GM19193 (cell line): ENCODE data around the gene SH3BGR.
A peak's percentile ranks its signal among the peaks of the same experiment; 100 is the strongest.

Experiments
- POLR2A ChIP-seq: IDR thresholded peaks from 4 replicates; pipeline ENCODE4 v1.6.1; 2011; ENCODE audit not compliant: insufficient read depth, insufficient read length; ENCODE audit errors: extremely low read depth

SH3BGR gene

GRCh38 chr21:39451332-39452206 lies at the start of gene SH3BGR:
SH3BGR (plus strand) TSS chr21:39451970; CDS start chr21:39452097, 127 bp downstream.
- no peak for TF ChIP-seq POLR2A

GRCh38 chr21:39406065-39406464 lies 45.7 kb upstream of the SH3BGR start:
- no peak for TF ChIP-seq POLR2A

- no peak for TF ChIP-seq POLR2A
Measured at GRCh38 chr21:39422527-39423241, 29.1 kb upstream of the SH3BGR start.

DNA sequence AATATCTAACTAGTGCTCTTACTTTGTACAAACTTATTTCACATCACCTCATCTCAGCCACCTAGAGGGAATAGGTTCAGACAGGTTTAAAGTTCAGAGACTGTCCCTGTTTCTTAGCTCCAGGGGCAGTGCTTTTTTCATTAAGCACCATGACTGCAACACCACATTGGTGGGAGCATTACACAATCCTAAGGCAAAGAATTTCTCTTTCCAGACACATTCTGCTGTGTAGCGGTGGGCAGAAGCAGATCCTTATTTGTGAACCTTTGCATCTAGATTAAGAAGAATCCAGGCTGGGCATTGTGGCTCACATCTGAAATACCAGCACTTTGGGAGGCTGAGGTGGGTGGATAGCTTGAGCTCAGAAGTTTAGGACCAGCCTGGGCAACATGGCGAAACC lies 22.3 kb upstream of the SH3BGR start:
- no peak for TF ChIP-seq POLR2A

GRCh38 chr21:39430016-39430415 lies 21.8 kb upstream of the SH3BGR start:
- TF ChIP-seq POLR2A, result no peak

GRCh38 chr21:39430457-39430856 lies 21.3 kb upstream of the SH3BGR start:
- TF ChIP-seq POLR2A, result no peak

DNA sequence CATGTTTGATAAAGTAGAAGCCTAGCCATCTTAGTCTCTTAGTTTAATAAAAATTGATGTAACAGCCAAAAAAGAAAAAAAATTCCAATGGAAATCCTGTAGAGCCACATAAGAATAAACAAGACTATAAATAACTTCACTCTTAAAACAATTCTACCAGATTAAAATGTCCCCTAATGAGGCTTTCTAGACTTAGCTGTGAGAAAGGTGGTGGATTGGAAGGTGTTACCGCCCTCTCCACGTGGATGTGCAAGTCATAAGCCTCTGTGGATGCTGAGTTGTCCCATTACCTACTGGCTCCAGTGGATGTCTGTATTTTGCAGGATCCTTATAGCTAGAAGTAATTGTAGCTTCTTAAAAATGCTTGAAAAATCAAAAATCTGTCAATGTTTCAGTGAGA lies 20.8 kb upstream of the SH3BGR start:
- no peak for TF ChIP-seq POLR2A

- no peak for TF ChIP-seq POLR2A
Measured at GRCh38 chr21:39434950-39435349, 16.8 kb upstream of the SH3BGR start.

- TF ChIP-seq POLR2A, result no peak
Measured at GRCh38 chr21:39439232-39439631, 12.5 kb upstream of the SH3BGR start.

- TF ChIP-seq POLR2A, result no peak
Measured at GRCh38 chr21:39441502-39442475, 10.0 kb upstream of the SH3BGR start.

DNA sequence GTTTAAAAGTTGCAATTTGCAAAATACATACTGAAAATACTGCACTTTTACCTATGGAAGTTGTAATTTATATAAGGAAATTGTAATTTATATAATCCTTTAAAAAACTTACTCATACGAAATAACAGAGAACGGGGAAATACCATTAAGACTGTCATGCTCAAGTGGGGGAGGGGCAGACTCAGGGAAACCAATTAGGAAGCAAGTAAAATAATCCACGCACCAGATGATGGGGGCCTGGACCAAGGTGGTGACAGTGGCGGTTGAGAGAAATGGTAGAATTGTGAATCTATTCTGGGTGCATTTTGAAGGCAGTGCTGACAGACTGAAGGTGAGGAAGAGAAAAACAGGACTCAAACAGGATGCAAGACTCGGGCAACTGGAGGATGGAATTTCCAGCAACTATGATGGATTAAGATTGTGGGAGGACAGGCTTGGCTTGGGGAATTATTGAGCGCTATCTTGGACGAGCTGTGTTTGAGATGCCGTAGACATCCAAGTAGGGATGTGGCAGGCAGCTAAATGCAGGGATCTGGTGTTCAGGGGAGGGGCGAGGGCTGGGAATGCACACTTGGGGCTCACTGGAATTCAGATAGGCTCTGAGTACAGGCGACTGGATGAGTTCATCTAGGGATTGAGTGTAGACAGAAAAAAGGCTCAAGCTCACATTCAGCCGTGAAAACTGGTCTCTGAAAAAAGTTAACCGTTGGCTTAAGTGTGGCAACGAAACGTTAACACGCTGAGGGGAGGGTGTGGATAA lies 7.2 kb upstream of the SH3BGR start:
- no peak for TF ChIP-seq POLR2A

- TF ChIP-seq POLR2A, result peak; percentile 78
Measured at GRCh38 chr21:39445321-39446269, 6.2 kb upstream of the SH3BGR start, which contains the start of gene LCA5L. LCA5L (minus strand) TSS chr21:39445778; CDS start chr21:39428493, 17,285 bp downstream.

GRCh38 chr21:39447264-39447663 lies 4.5 kb upstream of the SH3BGR start:
- TF ChIP-seq POLR2A, result no peak
